ENCODE measurements around the gene CDNF.

The CDNF gene

GRCh38 chr10:14784459-14785055 is 53.3 kb downstream of the CDNF start:
- H3K27ac ChIP-seq: no peak overlapping the region
- TF ChIP-seq CTCF (conservative IDR thresholded peaks at IDR 0.05): no peak

- TF ChIP-seq CTCF (conservative IDR thresholded peaks at IDR 0.05): no peak
- H3K27ac ChIP-seq: no peak overlapping the region
These were observed 55.0 kb downstream of the CDNF start for GRCh38 chr10:14782691-14783363.

GRCh38 chr10:14781763-14782162 is 56.1 kb downstream of the CDNF start:
- no peak overlapping the region for H3K27ac ChIP-seq
- TF ChIP-seq CTCF (conservative IDR thresholded peaks at IDR 0.05): no peak

- H3K27ac ChIP-seq: no peak overlapping the region
- no peak for TF ChIP-seq CTCF (conservative IDR thresholded peaks at IDR 0.05)
These were observed 58.7 kb downstream of the CDNF start for GRCh38 chr10:14779001-14779651.

- no peak overlapping the region for H3K27ac ChIP-seq
- no peak for TF ChIP-seq CTCF (conservative IDR thresholded peaks at IDR 0.05)
These were observed 61.3 kb downstream of the CDNF start for GRCh38 chr10:14776546-14776945.

GRCh38 chr10:14775656-14776055 is 62.2 kb downstream of the CDNF start:
- no peak overlapping the region for H3K27ac ChIP-seq
- TF ChIP-seq CTCF (conservative IDR thresholded peaks at IDR 0.05): no peak

- H3K27ac ChIP-seq: no peak within 1 kb of the TSS
- TF ChIP-seq CTCF (conservative IDR thresholded peaks at IDR 0.05): no peak
These were observed 63.0 kb downstream of the CDNF start, which contains the start of gene FAM107B for GRCh38 chr10:14774797-14775196. Gene FAM107B (minus strand): TSS chr10:14774897. CDS start chr10:14774663, 234 bp downstream.
